B cell (primary cell): ENCODE results near the gene HOTAIR. TPM values are rescaled to one million over a fixed set of nuclear protein-coding genes. Genes with fewer than 3 reads are reported as not detected.

Source experiments
- ATAC-seq: fragments of 200-7000 bp; cut with Tn5 transposase; one replicate; pipeline ENCODE4 v1.10.0; 2021; ENCODE audit warnings: low read depth, mild to moderate bottlenecking, moderate number of reproducible peaks, moderate library complexity
- CTCF ChIA-PET: fragments of 350-600 bp; sonication (Branson Sonifier 250); formaldehyde crosslinking; loops from one replicate; lab custom pipeline; 2021; ENCODE audit warnings: antibody characterized with exemption, inconsistent platforms; lab: Charles Lee
- POLR2A ChIA-PET: fragments of 350-600 bp; sonication (Branson Sonifier 250); formaldehyde crosslinking; loops from one replicate; lab custom pipeline; 2021; ENCODE audit warnings: antibody characterized with exemption; lab: Charles Lee
- DNase-seq: peaks from one replicate; pipeline ENCODE4 v3.0.0; 2013
- H2AFZ ChIP-seq: 2 replicates; pipeline ENCODE4 v1.6.1; 2012; ENCODE audit warnings: mild to moderate bottlenecking, low read depth, low read length; ENCODE audit not compliant: insufficient read depth, poor library complexity, severe bottlenecking
- H3K27ac ChIP-seq, 2 donors: 1 replicate in 1 of 2; 2 replicates in 1 of 2; pipeline ENCODE4 v1.5.1; 2012 to 2013; ENCODE audit warnings: low read length in 2 of 2, mild to moderate bottlenecking in 2 of 2, moderate library complexity in 1 of 2
- H3K27me3 ChIP-seq, 4 experiments: fragments of 200-600 bp in 1 of 4; sonication (generic) in 1 of 4; replicated peaks in 1 of 4; 1 replicate in 2 of 4; 2 replicates in 2 of 4; pipeline versions ENCODE4 v1.6.1 to v1.7.0; 2013 to 2016; ENCODE audit warnings: low read length in 3 of 4, mild to moderate bottlenecking in 2 of 4, mixed read lengths in 1 of 4, moderate library complexity in 1 of 4; ENCODE audit not compliant: insufficient read depth in 4 of 4, control insufficient read depth in 3 of 4; ENCODE audit errors: control extremely low read depth in 1 of 4
- H3K36me3 ChIP-seq, 2 experiments: replicated peaks in 1 of 2; 1 replicate in 1 of 2; 2 replicates in 1 of 2; pipeline versions ENCODE4 v1.6.1 to v1.7.1; 2013; ENCODE audit warnings: low read length in 1 of 2; ENCODE audit not compliant: insufficient read depth in 2 of 2, control insufficient read depth in 1 of 2; ENCODE audit errors: control extremely low read depth in 1 of 2, extremely low read depth in 1 of 2
- H3K4me1 ChIP-seq, 2 donors: fragments of 200-600 bp in 1 of 2; sonication (generic) in 1 of 2; 1 replicate in 1 of 2; 2 replicates in 1 of 2; pipeline versions ENCODE4 v1.5.1 to v1.6.1; 2013 to 2017; ENCODE audit warnings: low read length in 2 of 2; ENCODE audit not compliant: control insufficient read depth in 2 of 2, insufficient read depth in 2 of 2
- H3K4me2 ChIP-seq: replicated peaks from 2 replicates; pipeline ENCODE3; 2012; ENCODE audit warnings: mild to moderate bottlenecking, low read depth, low read length; ENCODE audit not compliant: poor library complexity, severe bottlenecking
- H3K4me3 ChIP-seq, 5 experiments: fragments of 200-600 bp in 1 of 5; sonication (generic) in 1 of 5; 1 replicate in 3 of 5; 2 replicates in 2 of 5; pipeline versions ENCODE4 v1.5.1 to v1.7.0; 2011 to 2016; ENCODE audit warnings: low read length in 4 of 5, mild to moderate bottlenecking in 4 of 5, low read depth in 2 of 5, control low read depth in 1 of 5, moderate library complexity in 1 of 5; ENCODE audit not compliant: insufficient read depth in 1 of 5; ENCODE audit errors: control extremely low read depth in 1 of 5, extremely low read depth in 1 of 5
- H3K79me2 ChIP-seq: fragments of 200-600 bp; sonication (generic); one replicate; pipeline ENCODE4 v1.6.0; 2016; ENCODE audit warnings: low read length; ENCODE audit not compliant: control insufficient read depth, insufficient read depth
- H3K9ac ChIP-seq: fragments of 200-600 bp; sonication (generic); 2 replicates; pipeline ENCODE4 v1.6.1; 2017; ENCODE audit warnings: mild to moderate bottlenecking, low read length, moderate library complexity
- H3K9me3 ChIP-seq, 3 donors: one replicate each; pipeline versions ENCODE4 v1.6.1 to v1.7.1; 2013; ENCODE audit warnings: low read length in 2 of 3; ENCODE audit not compliant: control insufficient read depth in 2 of 3, insufficient read depth in 1 of 3; ENCODE audit errors: control extremely low read depth in 1 of 3
- H4K20me1 ChIP-seq: 2 replicates; pipeline ENCODE4 v1.6.0; 2012; ENCODE audit warnings: mild to moderate bottlenecking, low read length; ENCODE audit not compliant: insufficient read depth, control insufficient read depth, poor library complexity, severe bottlenecking
- H3K27ac Mint-ChIP-seq: one replicate; pipeline ENCODE4 v1.8.0; 2021; ENCODE audit warnings: mixed read lengths
- H3K27me3 Mint-ChIP-seq: one replicate; pipeline ENCODE4 v1.8.0; 2021; ENCODE audit warnings: mixed read lengths
- H3K4me1 Mint-ChIP-seq: one replicate; pipeline ENCODE4 v1.8.0; 2021; ENCODE audit warnings: mixed read lengths
- H3K4me3 Mint-ChIP-seq: one replicate; pipeline ENCODE4 v1.8.0; 2021; ENCODE audit warnings: mixed read lengths
- H3K9me3 Mint-ChIP-seq: one replicate; pipeline ENCODE4 v1.8.0; 2022; ENCODE audit warnings: mixed read lengths; ENCODE audit not compliant: insufficient read depth
- CTCF ChIP-seq: fragments of 200-600 bp; IDR thresholded peaks from one replicate; pipeline ENCODE4 v1.8.0; 2022; ENCODE audit warnings: antibody characterized with exemption, mild to moderate bottlenecking
- EZH2 ChIP-seq: IDR thresholded peaks from 2 replicates; pipeline ENCODE4 v1.6.1; 2012; ENCODE audit warnings: borderline replicate concordance, low read depth, mild to moderate bottlenecking, moderate library complexity, low read length; ENCODE audit not compliant: insufficient read depth, poor library complexity, severe bottlenecking
- WGBS: methylation state at CpG from one replicate; pipeline ENCODE4 v1.1.5; 2013; ENCODE audit warnings: missing lambda C conversion rate; ENCODE audit not compliant: insufficient coverage; 5-methylcytosine and 5-hydroxymethylcytosine counted together
- intact Hi-C: fragments of 100-400 bp; cut with micrococcal nuclease; formaldehyde crosslinking; loops from one replicate; pipeline ENCODE4 v1.10.0; 2022
- polyA plus RNA-seq: library from polyadenylated mRNA; depleted of rRNA; stranded (reverse); fragments of >200 nt; gene quantifications from 2 replicates; pipeline ENCODE4 v1.2.3, GENCODE V29; 2012
- total RNA-seq, 2 donors: library from RNA; stranded (reverse); fragments of 120-200 nt in 1 of 2; gene quantifications; 1 replicate in 1 of 2; 2 replicates in 1 of 2; pipeline versions ENCODE4 v1.2.3 to v1.2.4, GENCODE V29; 2013 to 2022

The HOTAIR gene
- total and polyA plus RNA-seq, 2 donors (not counting 1 experiment from before 2014, with no cell fraction given), result not detected

GRCh38 chr12:54011665-54012532 is 37.1 kb upstream of the HOTAIR start:
- Histone ChIP-seq H4K20me1 (no peaks in the 10 kb centered on the region), H3K27ac (no peak overlapping the region), H3K9ac (no peak overlapping the region), H3K27me3 (peaks cover 0 to 91% (median 82%) of the 10 kb centered on the region in 4 experiments), H2AFZ (no peak overlapping the region), H3K9me3 (peaks cover 0 to 35% (median 6%) of the 10 kb centered on the region in 3 donors), H3K36me3 (no peaks in the 10 kb centered on the region), H3K79me2 (no peaks in the 10 kb centered on the region), H3K4me3 (no peak overlapping the region), H3K4me2 (no peak overlapping the region), H3K4me1 (peaks cover 20 to 51% of the 10 kb centered on the region in 2 donors)
- Mint-ChIP-seq H3K27me3 (peaks cover 72% of the 10 kb centered on the region), H3K4me1 (peaks cover 26% of the 10 kb centered on the region), H3K27ac (no peak overlapping the region), H3K9me3 (no peaks in the 10 kb centered on the region), H3K4me3 (no peak overlapping the region)
- CTCF ChIA-PET, result interaction anchor here (0.7 to 2.4 kb wide), 7 partner anchors 21 to 416 kb away, joined by 3 to 10 read pairs (median 3); partner anchors contain the start of gene HOXC5
- POLR2A ChIA-PET, result no interaction called here
- 60% methylated on average over 1 of the region's 14 CpGs for WGBS
- DNase-seq (no peak), ATAC-seq (no peak)
- TF ChIP-seq CTCF (no peak), EZH2 (no peak)
- intact Hi-C loops, result loop anchor here (5.0 kb wide), 2 partner anchors 35 to 60 kb away; partner anchors contain the start of gene HOXC12
